ENCODE data around the gene RALGPS1.

Gene RALGPS1

GRCh38 chr9:127192744-127193143, 278.2 kb downstream of the RALGPS1 start:
- Histone ChIP-seq H3K4me2 (ENCODE audit: low read length) (no peak overlapping the region), H3K27ac (ENCODE audit: low read depth, low read length) (no peak overlapping the region), H3K14ac (ENCODE audit: low read length) (no peak overlapping the region), H4K12ac (ENCODE audit: low read depth, low read length) (no peak overlapping the region), H2AFZ (ENCODE audit: insufficient read depth, low read length, poor library complexity) (no peak overlapping the region), H3K9me3 (ENCODE audit: insufficient read depth, low read depth, low read length) (peaks cover 1% of the 10 kb centered on the region), H3K79me2 (ENCODE audit: control insufficient read depth, insufficient read depth, low read length, poor library complexity) (no peaks in the 10 kb centered on the region), H3K23ac (ENCODE audit: low read length) (no peak overlapping the region), H2BK120ac (ENCODE audit: insufficient read depth, low read length, poor library complexity) (no peak overlapping the region), H3K9ac (ENCODE audit: low read length) (no peak overlapping the region), H3K4ac (ENCODE audit: low read depth, low read length) (no peak overlapping the region), H3K4me3 (ENCODE audit: low read depth, low read length) (no peak overlapping the region), H3K4me1 (ENCODE audit: control insufficient read depth in 1 of 2, insufficient read depth in 2 of 2, low read length in 2 of 2) (peaks cover 0 to under 1% of the 10 kb centered on the region in 2 experiments), H2BK12ac (ENCODE audit: low read length) (no peak overlapping the region), H3K18ac (ENCODE audit: low read length) (no peak overlapping the region), H4K8ac (ENCODE audit: low read depth, low read length) (no peak overlapping the region), H2AK5ac (ENCODE audit: low read length) (no peak overlapping the region), H3K27me3 (ENCODE audit: insufficient read depth, low read length) (no peaks in the 10 kb centered on the region), H2BK5ac (ENCODE audit: low read depth, low read length, poor library complexity) (no peak overlapping the region), H3K36me3 (ENCODE audit: control insufficient read depth in 1 of 2, insufficient read depth in 2 of 2, low read length in 2 of 2) (no peaks in the 10 kb centered on the region), H3K79me1 (ENCODE audit: low read length) (no peaks in the 10 kb centered on the region), H4K91ac (ENCODE audit: low read depth, low read length) (no peak overlapping the region)
- DNase-seq: no peak
- no CpG with 5 or more reads among the region's 3 CpGs for WGBS (ENCODE audit: extremely low coverage, insufficient coverage, insufficient read length)

DNA sequence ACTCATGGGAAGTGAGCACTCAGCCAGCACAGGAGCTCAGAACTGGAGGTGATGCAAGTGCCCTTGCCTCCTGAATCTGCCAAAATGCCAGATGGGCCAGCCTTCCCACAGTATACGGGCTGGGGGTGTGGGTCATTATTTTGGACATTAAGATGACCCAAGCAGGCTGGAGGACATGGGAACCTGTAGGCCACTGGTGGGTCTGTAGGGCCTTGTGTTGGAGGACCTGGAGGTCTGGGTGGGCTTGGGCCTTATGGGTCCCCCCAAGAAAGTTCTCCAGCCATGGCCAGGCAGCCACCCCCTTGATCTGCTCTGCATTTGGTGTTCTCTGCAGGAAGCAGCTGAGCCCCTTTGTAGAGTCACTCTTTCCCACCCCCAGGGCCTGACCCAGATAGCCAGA, 278.9 kb downstream of the RALGPS1 start:
- Histone ChIP-seq H2AK5ac (ENCODE audit: low read length) (no peak overlapping the region), H3K27ac (ENCODE audit: low read depth, low read length) (no peak overlapping the region), H3K4me3 (ENCODE audit: low read depth, low read length) (no peak overlapping the region), H3K4me1 (ENCODE audit: control insufficient read depth in 1 of 2, insufficient read depth in 2 of 2, low read length in 2 of 2) (no peaks in the 10 kb centered on the region), H3K9ac (ENCODE audit: low read length) (no peak overlapping the region), H3K18ac (ENCODE audit: low read length) (no peak overlapping the region), H2BK12ac (ENCODE audit: low read length) (no peak overlapping the region), H4K8ac (ENCODE audit: low read depth, low read length) (no peak overlapping the region), H2BK5ac (ENCODE audit: low read depth, low read length, poor library complexity) (no peak overlapping the region), H3K23ac (ENCODE audit: low read length) (no peak overlapping the region), H3K79me1 (ENCODE audit: low read length) (no peaks in the 10 kb centered on the region), H3K4ac (ENCODE audit: low read depth, low read length) (no peak overlapping the region), H3K14ac (ENCODE audit: low read length) (no peak overlapping the region), H3K36me3 (ENCODE audit: control insufficient read depth in 1 of 2, insufficient read depth in 2 of 2, low read length in 2 of 2) (no peaks in the 10 kb centered on the region), H3K9me3 (ENCODE audit: insufficient read depth, low read depth, low read length) (peaks cover 1% of the 10 kb centered on the region), H3K79me2 (ENCODE audit: control insufficient read depth, insufficient read depth, low read length, poor library complexity) (no peaks in the 10 kb centered on the region), H3K27me3 (ENCODE audit: insufficient read depth, low read length) (no peaks in the 10 kb centered on the region), H2AFZ (ENCODE audit: insufficient read depth, low read length, poor library complexity) (no peak overlapping the region), H4K12ac (ENCODE audit: low read depth, low read length) (no peak overlapping the region), H4K91ac (ENCODE audit: low read depth, low read length) (no peak overlapping the region), H2BK120ac (ENCODE audit: insufficient read depth, low read length, poor library complexity) (no peak overlapping the region), H3K4me2 (ENCODE audit: low read length) (no peak overlapping the region)
- DNase-seq: no peak
- WGBS (ENCODE audit: extremely low coverage, insufficient coverage, insufficient read length): no CpG with 5 or more reads among the region's 1 CpG

DNA sequence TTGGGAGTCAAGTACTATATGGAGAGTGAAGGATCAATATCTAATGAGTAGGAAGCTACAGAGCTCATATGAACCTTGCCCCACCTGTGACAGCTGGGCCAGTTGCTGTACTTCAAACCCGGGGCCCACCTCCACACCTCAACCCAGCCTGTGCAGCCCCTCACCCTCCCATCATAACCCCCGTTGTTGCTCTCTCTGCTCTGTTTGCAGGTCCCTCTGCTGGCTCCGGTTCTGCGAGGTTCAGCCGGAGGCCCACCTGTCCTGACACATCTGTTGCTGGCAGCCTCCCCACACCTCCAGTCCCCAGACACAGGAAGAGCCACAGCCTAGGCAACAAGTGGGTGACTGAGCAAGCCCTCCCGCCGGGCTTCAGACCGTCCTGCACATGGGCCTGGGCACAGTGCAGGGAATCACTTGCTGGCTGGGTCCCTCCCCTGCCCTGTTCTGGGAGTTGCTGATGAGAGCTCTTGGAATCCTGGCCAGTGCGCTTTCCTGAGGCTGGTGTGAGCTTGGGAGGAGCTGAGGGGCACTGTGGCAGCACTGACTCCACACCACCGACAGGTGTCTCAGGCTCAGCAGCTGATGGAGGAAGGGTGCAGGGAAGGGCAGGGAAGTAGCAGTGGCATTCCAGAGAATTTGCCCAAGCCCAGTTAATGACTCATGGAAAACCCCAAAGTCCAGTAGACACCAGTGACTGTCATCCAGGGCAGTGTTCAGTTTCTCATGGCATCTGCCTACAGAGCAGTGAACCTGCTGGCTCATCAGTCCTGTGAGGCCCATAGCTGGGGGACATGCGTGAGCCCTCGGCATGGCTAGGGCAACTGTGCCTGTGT, 280.5 kb downstream of the RALGPS1 start:
- no peak overlapping the region for H3K18ac ChIP-seq (ENCODE audit: low read length)
- no CpG with 5 or more reads among the region's 12 CpGs for WGBS (ENCODE audit: extremely low coverage, insufficient coverage, insufficient read length)

DNA sequence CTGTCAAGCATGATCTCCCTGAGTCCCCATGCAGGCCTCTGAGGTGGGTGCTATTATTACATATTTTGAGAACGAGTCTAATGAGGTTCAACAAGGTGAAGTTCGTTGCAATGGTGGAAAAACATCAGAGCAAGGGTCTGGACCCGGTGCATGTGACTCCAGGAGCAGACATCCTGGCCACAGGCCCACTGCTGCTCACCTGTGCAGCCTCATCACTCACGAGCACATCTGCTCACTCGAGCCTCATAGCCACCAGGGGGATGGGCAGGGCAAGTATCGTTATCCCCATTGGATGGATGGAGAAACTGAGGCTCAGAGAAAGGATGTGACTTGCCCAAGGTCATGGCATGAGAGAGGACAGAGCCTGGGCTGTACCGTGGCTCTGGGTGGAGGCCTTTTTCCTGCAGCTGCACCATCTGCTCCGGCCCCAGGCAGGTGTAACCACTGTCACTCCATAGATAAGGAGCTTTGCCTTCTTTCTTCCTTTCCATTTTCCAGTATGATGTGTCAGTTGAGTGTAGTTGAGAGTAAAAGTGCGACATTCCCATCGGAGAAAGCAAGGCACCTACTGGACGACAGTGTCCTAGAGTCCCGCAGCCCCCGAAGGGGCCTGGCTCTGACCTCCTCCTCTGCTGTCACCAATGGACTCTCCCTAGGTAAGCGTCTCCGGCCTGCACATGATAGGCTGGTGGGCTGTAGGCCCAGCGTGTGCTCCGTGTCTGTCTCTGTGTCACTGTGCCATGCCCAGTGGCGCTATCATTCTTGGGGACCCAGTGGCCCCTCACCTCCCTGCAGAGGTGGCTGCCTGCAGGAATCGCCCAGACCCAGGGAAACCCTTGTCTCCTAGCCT, 281.6 kb downstream of the RALGPS1 start:
- no peak overlapping the region for H3K4ac ChIP-seq (ENCODE audit: low read depth, low read length)
- no peaks in the 10 kb centered on the region for H3K27me3 ChIP-seq (ENCODE audit: insufficient read depth, low read length)
- no peak overlapping the region for H3K4me3 ChIP-seq (ENCODE audit: low read depth, low read length)
- H3K79me1 ChIP-seq (ENCODE audit: low read length): no peaks in the 10 kb centered on the region
- H3K18ac ChIP-seq (ENCODE audit: low read length): no peak overlapping the region
- H3K9ac ChIP-seq (ENCODE audit: low read length): no peak overlapping the region
- no peak overlapping the region for H2AK5ac ChIP-seq (ENCODE audit: low read length)
- H4K8ac ChIP-seq (ENCODE audit: low read depth, low read length): no peak overlapping the region
- H2BK12ac ChIP-seq (ENCODE audit: low read length): no peak overlapping the region
- H3K9me3 ChIP-seq (ENCODE audit: insufficient read depth, low read depth, low read length): no peaks in the 10 kb centered on the region
- no peak overlapping the region for H3K23ac ChIP-seq (ENCODE audit: low read length)
- no peak overlapping the region for H3K27ac ChIP-seq (ENCODE audit: low read depth, low read length)
- H2AFZ ChIP-seq (ENCODE audit: insufficient read depth, low read length, poor library complexity): no peak overlapping the region
- H3K14ac ChIP-seq (ENCODE audit: low read length): no peak overlapping the region
- no peaks in the 10 kb centered on the region for H3K79me2 ChIP-seq (ENCODE audit: control insufficient read depth, insufficient read depth, low read length, poor library complexity)
- DNase-seq: no peak
- no peak overlapping the region for H2BK120ac ChIP-seq (ENCODE audit: insufficient read depth, low read length, poor library complexity)
- no peak overlapping the region for H4K12ac ChIP-seq (ENCODE audit: low read depth, low read length)
- H4K91ac ChIP-seq (ENCODE audit: low read depth, low read length): no peak overlapping the region
- H3K4me1 ChIP-seq (ENCODE audit: control insufficient read depth in 1 of 2, insufficient read depth in 2 of 2, low read length in 2 of 2): no peaks in the 10 kb centered on the region
- H2BK5ac ChIP-seq (ENCODE audit: low read depth, low read length, poor library complexity): no peak overlapping the region
- no peak overlapping the region for H3K4me2 ChIP-seq (ENCODE audit: low read length)
- no CpG with 5 or more reads among the region's 19 CpGs for WGBS (ENCODE audit: extremely low coverage, insufficient coverage, insufficient read length)
- H3K36me3 ChIP-seq (ENCODE audit: control insufficient read depth in 1 of 2, insufficient read depth in 2 of 2, low read length in 2 of 2): no peaks in the 10 kb centered on the region

More for the DNA sequence above, 280.5 kb downstream of the RALGPS1 start:
- H2BK120ac ChIP-seq (ENCODE audit: insufficient read depth, low read length, poor library complexity): no peak overlapping the region
- no peak for DNase-seq
- no peaks in the 10 kb centered on the region for H3K27me3 ChIP-seq (ENCODE audit: insufficient read depth, low read length)
- H2BK5ac ChIP-seq (ENCODE audit: low read depth, low read length, poor library complexity): no peak overlapping the region
- H3K4ac ChIP-seq (ENCODE audit: low read depth, low read length): no peak overlapping the region
- no peak overlapping the region for H4K8ac ChIP-seq (ENCODE audit: low read depth, low read length)
- no peaks in the 10 kb centered on the region for H3K36me3 ChIP-seq (ENCODE audit: control insufficient read depth in 1 of 2, insufficient read depth in 2 of 2, low read length in 2 of 2)
- no peaks in the 10 kb centered on the region for H3K79me1 ChIP-seq (ENCODE audit: low read length)
- no peak overlapping the region for H3K14ac ChIP-seq (ENCODE audit: low read length)
- H3K23ac ChIP-seq (ENCODE audit: low read length): no peak overlapping the region
- H3K9me3 ChIP-seq (ENCODE audit: insufficient read depth, low read depth, low read length): no peaks in the 10 kb centered on the region
- no peaks in the 10 kb centered on the region for H3K79me2 ChIP-seq (ENCODE audit: control insufficient read depth, insufficient read depth, low read length, poor library complexity)
- H3K9ac ChIP-seq (ENCODE audit: low read length): no peak overlapping the region
- H2BK12ac ChIP-seq (ENCODE audit: low read length): no peak overlapping the region
- no peak overlapping the region for H3K27ac ChIP-seq (ENCODE audit: low read depth, low read length)
- no peak overlapping the region for H3K4me2 ChIP-seq (ENCODE audit: low read length)
- no peak overlapping the region for H4K12ac ChIP-seq (ENCODE audit: low read depth, low read length)
- no peaks in the 10 kb centered on the region for H3K4me1 ChIP-seq (ENCODE audit: control insufficient read depth in 1 of 2, insufficient read depth in 2 of 2, low read length in 2 of 2)
- no peak overlapping the region for H4K91ac ChIP-seq (ENCODE audit: low read depth, low read length)
- no peak overlapping the region for H3K4me3 ChIP-seq (ENCODE audit: low read depth, low read length)
- no peak overlapping the region for H2AFZ ChIP-seq (ENCODE audit: insufficient read depth, low read length, poor library complexity)
- no peak overlapping the region for H2AK5ac ChIP-seq (ENCODE audit: low read length)
